IMR-90 (cell line): ENCODE data around the gene ZNF287. TPM values are rescaled to one million over a fixed set of nuclear protein-coding genes. Genes with fewer than 3 reads are reported as not detected.

Experiments
- ATAC-seq: fragments of 200-7000 bp; cut with Tn5 transposase; 2 replicates; pipeline ENCODE4 v1.9.1; 2020; ENCODE audit warnings: low read depth, mild to moderate bottlenecking, moderate library complexity
- BruUV-seq: library from RNA; stranded (reverse); fragments of 400-500 nt; replicated peaks from 2 replicates; lab custom pipeline; 2021; lab: Mats Ljungman, UMichigan
- CTCF ChIA-PET: fragments of 300-600 bp; formaldehyde crosslinking; extraction: SDS; loops from one replicate; lab custom pipeline; 2021; ENCODE audit warnings: antibody characterized with exemption; lab: Yijun Ruan, JAX
- POLR2A ChIA-PET: fragments of 300-600 bp; sonication (Branson Sonifier 250); formaldehyde crosslinking; loops from one replicate; lab custom pipeline; 2022; ENCODE audit warnings: antibody characterized with exemption; ENCODE audit not compliant: unreplicated experiment; lab: Charles Lee
- DNase-seq: peaks from one replicate; pipeline ENCODE4 v3.0.0; 2013
- H2AFZ ChIP-seq: replicated peaks from 2 replicates; pipeline ENCODE3; 2013; ENCODE audit warnings: low read length, mild to moderate bottlenecking; ENCODE audit not compliant: poor library complexity
- H2AK5ac ChIP-seq: 2 replicates; pipeline ENCODE4 v1.6.1; 2013; ENCODE audit warnings: low read depth, low read length, inconsistent platforms
- H2AK9ac ChIP-seq: replicated peaks from 2 replicates; pipeline ENCODE3; 2013; ENCODE audit warnings: mild to moderate bottlenecking, low read depth, low read length, moderate library complexity; ENCODE audit not compliant: poor library complexity
- H2BK120ac ChIP-seq: 2 replicates; pipeline ENCODE4 v1.6.1; 2013; ENCODE audit warnings: low read depth, low read length, inconsistent platforms
- H2BK15ac ChIP-seq: 3 replicates; pipeline ENCODE4 v1.6.1; 2013; ENCODE audit warnings: low read depth, low read length, inconsistent platforms
- H2BK20ac ChIP-seq: 2 replicates; pipeline ENCODE4 v1.6.1; 2013; ENCODE audit warnings: low read depth, mild to moderate bottlenecking, inconsistent platforms, low read length, moderate library complexity
- H2BK5ac ChIP-seq: 2 replicates; pipeline ENCODE4 v1.6.1; 2013; ENCODE audit warnings: mild to moderate bottlenecking, low read depth, low read length, inconsistent platforms; ENCODE audit not compliant: poor library complexity, severe bottlenecking
- H3K14ac ChIP-seq: replicated peaks from 2 replicates; pipeline ENCODE4 v1.6.1; 2013; ENCODE audit warnings: low read depth, low read length, inconsistent platforms
- H3K18ac ChIP-seq: 2 replicates; pipeline ENCODE4 v1.6.1; 2013; ENCODE audit warnings: low read depth, low read length, control low read depth
- H3K23ac ChIP-seq: 2 replicates; pipeline ENCODE4 v1.6.1; 2013; ENCODE audit warnings: low read depth, low read length, inconsistent platforms
- H3K27ac ChIP-seq: 2 replicates; pipeline ENCODE4 v1.5.1; 2013; ENCODE audit warnings: mild to moderate bottlenecking, control low read depth, low read length; ENCODE audit not compliant: insufficient read depth
- H3K27me3 ChIP-seq: 2 replicates; pipeline ENCODE4 v1.6.1; 2013; ENCODE audit warnings: low read length; ENCODE audit not compliant: control insufficient read depth, insufficient read depth
- H3K36me3 ChIP-seq: 2 replicates; pipeline ENCODE4 v1.6.1; 2013; ENCODE audit warnings: low read length, mixed read lengths; ENCODE audit not compliant: control insufficient read depth, insufficient read depth
- H3K4ac ChIP-seq: 2 replicates; pipeline ENCODE4 v1.6.1; 2013; ENCODE audit warnings: low read depth, low read length, inconsistent platforms
- H3K4me1 ChIP-seq: 2 replicates; pipeline ENCODE4 v1.6.1; 2013; ENCODE audit warnings: low read length, mixed read lengths; ENCODE audit not compliant: control insufficient read depth, insufficient read depth
- H3K4me2 ChIP-seq: 2 replicates; pipeline ENCODE4 v1.6.1; 2013; ENCODE audit warnings: low read depth, mild to moderate bottlenecking, control low read depth, low read length, moderate library complexity
- H3K4me3 ChIP-seq: 2 replicates; pipeline ENCODE4 v1.5.1; 2013; ENCODE audit warnings: low read depth, mild to moderate bottlenecking, control low read depth, low read length, moderate library complexity; ENCODE audit not compliant: insufficient read depth
- H3K56ac ChIP-seq: 2 replicates; pipeline ENCODE4 v1.6.1; 2013; ENCODE audit warnings: low read length, inconsistent platforms; ENCODE audit not compliant: insufficient read depth; ENCODE audit errors: extremely low read depth
- H3K79me1 ChIP-seq, 2 experiments: 2 replicates each; pipeline ENCODE4 v1.6.1; 2013; ENCODE audit warnings: low read length in 2 of 2, inconsistent platforms in 1 of 2, low read depth in 1 of 2
- H3K9ac ChIP-seq: 2 replicates; pipeline ENCODE4 v1.6.1; 2013; ENCODE audit warnings: low read depth, low read length, control low read depth
- H3K9me1 ChIP-seq: 2 replicates; pipeline ENCODE4 v1.6.1; 2013; ENCODE audit warnings: low read length, inconsistent platforms; ENCODE audit not compliant: insufficient read depth
- H3K9me3 ChIP-seq: 2 replicates; pipeline ENCODE4 v1.6.1; 2013; ENCODE audit warnings: low read length; ENCODE audit not compliant: control insufficient read depth, insufficient read depth
- H4K20me1 ChIP-seq: 2 replicates; pipeline ENCODE4 v1.6.1; 2013; ENCODE audit warnings: low read length, inconsistent platforms; ENCODE audit not compliant: insufficient read depth
- H4K5ac ChIP-seq: 2 replicates; pipeline ENCODE4 v1.6.1; 2013; ENCODE audit warnings: mild to moderate bottlenecking, low read depth, low read length, control low read depth
- H4K8ac ChIP-seq, 2 experiments: 2 replicates each; pipeline ENCODE4 v1.6.1; 2013; ENCODE audit warnings: low read depth in 2 of 2, low read length in 2 of 2, control low read depth in 1 of 2, inconsistent platforms in 1 of 2
- H4K91ac ChIP-seq: 2 replicates; pipeline ENCODE4 v1.6.1; 2013; ENCODE audit warnings: low read depth, low read length, inconsistent platforms; ENCODE audit not compliant: insufficient read depth
- CTCF ChIP-seq: conservative IDR thresholded peaks from 2 replicates; pipeline ENCODE4 v1.5.1; 2012; ENCODE audit warnings: mild to moderate bottlenecking, low read depth, low read length, improper control_type of control experiment
- MAFK ChIP-seq: IDR thresholded peaks from 2 replicates; pipeline ENCODE4 v1.6.1; 2012; ENCODE audit warnings: low read depth, low read length, improper control_type of control experiment
- RAD21 ChIP-seq: IDR thresholded peaks from 2 replicates; pipeline ENCODE4 v1.6.1; 2012; ENCODE audit warnings: low read length, improper control_type of control experiment
- RFX5 ChIP-seq: IDR thresholded peaks from 2 replicates; pipeline ENCODE4 v1.8.0; 2012; ENCODE audit warnings: low read depth, mild to moderate bottlenecking, low read length, moderate library complexity
- SMC3 ChIP-seq: fragments of 150-350 bp; IDR thresholded peaks from 2 replicates; pipeline ENCODE4 v1.6.1; 2016; ENCODE audit warnings: low read depth, mild to moderate bottlenecking, antibody characterized with exemption, low read length, moderate library complexity
- WGBS, 2 experiments: methylation state at CpG; one replicate each; pipeline versions ENCODE4 v1.1.5 to v1.1.7; 2013; ENCODE audit warnings: missing lambda C conversion rate in 2 of 2; ENCODE audit not compliant: insufficient read length in 1 of 2; ENCODE audit errors: extremely low coverage in 2 of 2; 5-methylcytosine and 5-hydroxymethylcytosine counted together
- dilution Hi-C: fragments of 300-500 bp; cut with HindIII; formaldehyde crosslinking; loops from one replicate; pipeline ENCODE4 v1.14.3; 2018; ENCODE audit warnings: low sequenced_read_pairs; ENCODE audit not compliant: unreplicated experiment
- in situ Hi-C: fragments of 300-500 bp; cut with MboI; formaldehyde crosslinking; loops from 3 replicates; pipeline ENCODE4 v1.14.3; 2019; ENCODE audit warnings: low sequenced_read_pairs, inconsistent platforms, mixed read lengths
- intact Hi-C: fragments of 100-400 bp; cut with micrococcal nuclease; formaldehyde crosslinking; loops from 2 replicates; pipeline ENCODE4 v1.10.0; 2022
- polyA plus RNA-seq, 3 experiments: library from polyadenylated mRNA; depleted of rRNA; stranded (reverse); fragments of >200 nt; gene quantifications; 2 replicates each; pipeline ENCODE4 v1.2.3, GENCODE V29; 2012; ENCODE audit warnings: low replicate concordance in 1 of 3
- total RNA-seq: library from RNA; depleted of rRNA; stranded (reverse); fragments of >200 nt; gene quantifications from 2 replicates; pipeline ENCODE4 v1.2.3, GENCODE V29; 2012

The ZNF287 gene
- total and polyA plus RNA-seq, 2 of the 4 experiments (the other 2 are of a cell fraction): 5.3 to 7.0 TPM

- no peaks in the 10 kb centered on the region for H3K9me3 ChIP-seq
- no peak overlapping the region for H2BK15ac ChIP-seq
- 0 out of 2 replicates have a peak overlapping the region, but pooled peaks have one; percentile 41 for H3K14ac ChIP-seq
- H4K8ac ChIP-seq: peak overlapping the region in 1 of 2 experiments; percentile 58; a peak in 2 of 4 replicates
- WGBS, 2 experiments: 6% methylated on average over 24 of the region's 53 CpGs; no CpG with 5 or more reads in 1 of the 2 experiments
- H2AK9ac ChIP-seq: no peak overlapping the region
- H4K5ac ChIP-seq: no peak overlapping the region
- H2BK120ac ChIP-seq: no peak overlapping the region
- no peak overlapping the region for H3K56ac ChIP-seq
- no peaks in the 10 kb centered on the region for H3K4me1 ChIP-seq
- H3K79me1 ChIP-seq: no peaks in the 10 kb centered on the region
- H4K20me1 ChIP-seq: no peaks in the 10 kb centered on the region
- peak overlapping the region; percentile 75 for H3K9ac ChIP-seq
- H2AK5ac ChIP-seq: no peak overlapping the region
- BruUV-seq: no TSS peak
- H2AFZ ChIP-seq: peak overlapping the region; percentile 98
- H2BK20ac ChIP-seq: no peak overlapping the region
- H3K4ac ChIP-seq: no peak overlapping the region
- peak overlapping the region; percentile 72 for H3K4me2 ChIP-seq
- intact Hi-C loops (loop anchor here (2.0 to 10.0 kb wide), 2 partner anchors 137 to 395 kb away; no protein-coding TSS in a partner anchor), dilution Hi-C loops (no loop called here), in situ Hi-C loops (no loop called here)
- TF ChIP-seq RAD21: peak; percentile 73
- TF ChIP-seq CTCF: peak; percentile 96
- TF ChIP-seq MAFK: no peak
- TF ChIP-seq RFX5: no peak
- TF ChIP-seq SMC3: peak; percentile 57; the same call in 1 of the 2 replicates
- peak; percentile 99 for ATAC-seq
- H3K27ac ChIP-seq: no peak overlapping the region
- no peak overlapping the region for H3K18ac ChIP-seq
- H3K9me1 ChIP-seq: no peaks in the 10 kb centered on the region
- peaks cover 9% of the 10 kb centered on the region for H3K27me3 ChIP-seq
- DNase-seq: peak; percentile 78
- H2BK5ac ChIP-seq: no peak overlapping the region
- no peak overlapping the region for H3K23ac ChIP-seq
- H4K91ac ChIP-seq: no peak overlapping the region
- H3K4me3 ChIP-seq: peak overlapping the region; percentile 64
- CTCF ChIA-PET: interaction anchor here (0.5 to 1.0 kb wide), 5 partner anchors 19 to 178 kb away, joined by 3 to 9 read pairs (median 3); no protein-coding TSS in a partner anchor
- no peaks in the 10 kb centered on the region for H3K36me3 ChIP-seq
- POLR2A ChIA-PET: no interaction called here
Observed at GRCh38 chr17:16589097-16589969, 20.3 kb upstream of the ZNF287 start.
